Measurements from ENCODE around the gene CNTN3. TPM values are rescaled to one million over a fixed set of nuclear protein-coding genes. Genes with fewer than 3 reads are reported as not detected.

CNTN3 gene
- total RNA-seq, 1 experiment from 2014 or later: not detected

DNA sequence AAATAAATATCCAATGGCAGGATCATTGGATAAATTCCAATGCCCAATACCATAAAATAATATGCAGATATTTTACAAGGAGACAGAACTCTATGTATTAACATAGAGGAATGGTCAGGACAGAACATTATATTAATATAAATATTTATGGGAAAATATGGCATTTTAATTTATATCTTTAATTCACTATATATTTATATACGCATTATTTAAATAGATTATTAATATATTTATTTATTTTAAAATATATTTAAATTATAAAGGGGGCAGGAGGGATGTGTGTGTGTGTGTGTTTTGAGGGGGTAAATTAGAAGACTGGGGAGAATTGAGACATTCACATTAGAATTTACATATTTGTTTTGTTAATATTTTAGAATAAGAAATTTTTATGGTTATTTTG lies 31.6 kb upstream of the CNTN3 start:
- no TSS peak for BruUV-seq (replicated peaks)

GRCh38 chr3:74643636-74644035 lies 29.2 kb upstream of the CNTN3 start:
- Histone ChIP-seq H3K9me2 (ENCODE audit: insufficient read depth) (no peaks in the 10 kb centered on the region), H3K27ac (no peak overlapping the region), H3K36me3 (ENCODE audit: low read depth) (no peaks in the 10 kb centered on the region), H3K27me3 (ENCODE audit: insufficient read depth, low read depth) (no peaks in the 10 kb centered on the region), H3K79me2 (ENCODE audit: low read depth) (no peaks in the 10 kb centered on the region), H3F3A (ENCODE audit: insufficient read depth, low read depth) (no peaks in the 10 kb centered on the region), H4K20me1 (ENCODE audit: insufficient read depth) (no peaks in the 10 kb centered on the region), H3K4me3 (no peak overlapping the region), H3K9me3 (ENCODE audit: insufficient read depth, low read depth) (no peaks in the 10 kb centered on the region), H2AFZ (peak overlapping the region; percentile 39; the same call in 1 of the 2 replicates), H3K4me1 (replicated peaks; ENCODE audit: insufficient read depth) (no peaks in the 10 kb centered on the region), H3K4me2 (no peak overlapping the region)
- POLR2A ChIA-PET (ENCODE audit: unreplicated experiment): no interaction called here
- TF ChIP-seq EZH2 (IDR thresholded peaks at IDR 0.05; ENCODE audit: low read depth): no peak
- no peak for TF ChIP-seq CTCF (conservative IDR thresholded peaks at IDR 0.05)
- CTCF ChIA-PET: no interaction called here
- intact Hi-C loops (cut with micrococcal nuclease; ENCODE audit: unreplicated experiment): no loop called here
- BruUV-seq (replicated peaks): no TSS peak
- no peak for DNase-seq

More for the DNA sequence above, 31.6 kb upstream of the CNTN3 start:
- no peaks in the 10 kb centered on the region for H3K9me3 ChIP-seq (ENCODE audit: insufficient read depth, low read depth)
- H3K9me2 ChIP-seq (ENCODE audit: insufficient read depth): no peaks in the 10 kb centered on the region
- DNase-seq: no peak
- H3K36me3 ChIP-seq (ENCODE audit: low read depth): no peaks in the 10 kb centered on the region
- CTCF ChIA-PET: no interaction called here
- intact Hi-C loops (cut with micrococcal nuclease; ENCODE audit: unreplicated experiment): no loop called here
- no peaks in the 10 kb centered on the region for H3K27me3 ChIP-seq (ENCODE audit: insufficient read depth, low read depth)
- no peaks in the 10 kb centered on the region for H3K4me1 ChIP-seq (replicated peaks; ENCODE audit: insufficient read depth)
- no peak overlapping the region for H3K4me2 ChIP-seq
- POLR2A ChIA-PET (ENCODE audit: unreplicated experiment): no interaction called here
- H3F3A ChIP-seq (ENCODE audit: insufficient read depth, low read depth): no peaks in the 10 kb centered on the region
- H3K4me3 ChIP-seq: no peak overlapping the region
- TF ChIP-seq CTCF (conservative IDR thresholded peaks at IDR 0.05): no peak
- no peak for TF ChIP-seq EZH2 (IDR thresholded peaks at IDR 0.05; ENCODE audit: low read depth)
- H3K27ac ChIP-seq: no peak overlapping the region
- no peak overlapping the region for H2AFZ ChIP-seq
- H3K79me2 ChIP-seq (ENCODE audit: low read depth): no peaks in the 10 kb centered on the region
- no peaks in the 10 kb centered on the region for H4K20me1 ChIP-seq (ENCODE audit: insufficient read depth)

- no peak overlapping the region for H2AFZ ChIP-seq
- no peaks in the 10 kb centered on the region for H4K20me1 ChIP-seq (ENCODE audit: insufficient read depth)
- BruUV-seq (replicated peaks): no TSS peak
- H3K27ac ChIP-seq: no peak overlapping the region
- H3K36me3 ChIP-seq (ENCODE audit: low read depth): no peaks in the 10 kb centered on the region
- no peaks in the 10 kb centered on the region for H3K9me3 ChIP-seq (ENCODE audit: insufficient read depth, low read depth)
- H3K4me1 ChIP-seq (replicated peaks; ENCODE audit: insufficient read depth): no peaks in the 10 kb centered on the region
- DNase-seq: no peak
- ChIA-PET CTCF (no interaction called here), POLR2A (ENCODE audit: unreplicated experiment) (no interaction called here)
- no peaks in the 10 kb centered on the region for H3K27me3 ChIP-seq (ENCODE audit: insufficient read depth, low read depth)
- intact Hi-C loops (cut with micrococcal nuclease; ENCODE audit: unreplicated experiment): no loop called here
- H3K79me2 ChIP-seq (ENCODE audit: low read depth): no peaks in the 10 kb centered on the region
- H3K4me3 ChIP-seq: no peak overlapping the region
- TF ChIP-seq CTCF (conservative IDR thresholded peaks at IDR 0.05): no peak
- TF ChIP-seq EZH2 (IDR thresholded peaks at IDR 0.05; ENCODE audit: low read depth): no peak
- H3K4me2 ChIP-seq: no peak overlapping the region
- H3F3A ChIP-seq (ENCODE audit: insufficient read depth, low read depth): no peaks in the 10 kb centered on the region
- H3K9me2 ChIP-seq (ENCODE audit: insufficient read depth): no peaks in the 10 kb centered on the region
Measured at GRCh38 chr3:74642876-74643275, 28.4 kb upstream of the CNTN3 start.

Measured in PC-9 (cell line).